Tibial nerve (tissue), 4 donors: Measurements from ENCODE around the gene ATP1A1.

Experiments
- EP300 ChIP-seq, 2 donors: sonication (generic); formaldehyde crosslinking; IDR thresholded peaks; one replicate each; pipeline ENCODE4 v1.6.1; 2017; ENCODE audit warnings: antibody characterized with exemption in 2 of 2, mild to moderate bottlenecking in 1 of 2
- POLR2A ChIP-seq, 2 donors: fragments of 450-650 bp; IDR thresholded peaks; one replicate each; pipeline ENCODE4 v1.6.1; 2017; ENCODE audit warnings: antibody characterized with exemption in 2 of 2, mild to moderate bottlenecking in 2 of 2, moderate library complexity in 2 of 2
- TF ChIP-seq, protein P1 (sequence below), 5 experiments: fragments of 200-600 bp in 3 of 5; fragments of 450-650 bp in 2 of 5; sonication (generic) in 3 of 5; IDR thresholded peaks; one replicate each; pipeline ENCODE4 v1.5.1; 2016 to 2019; ENCODE audit warnings: antibody characterized with exemption in 5 of 5, mild to moderate bottlenecking in 3 of 5, moderate library complexity in 2 of 5

DNA sequence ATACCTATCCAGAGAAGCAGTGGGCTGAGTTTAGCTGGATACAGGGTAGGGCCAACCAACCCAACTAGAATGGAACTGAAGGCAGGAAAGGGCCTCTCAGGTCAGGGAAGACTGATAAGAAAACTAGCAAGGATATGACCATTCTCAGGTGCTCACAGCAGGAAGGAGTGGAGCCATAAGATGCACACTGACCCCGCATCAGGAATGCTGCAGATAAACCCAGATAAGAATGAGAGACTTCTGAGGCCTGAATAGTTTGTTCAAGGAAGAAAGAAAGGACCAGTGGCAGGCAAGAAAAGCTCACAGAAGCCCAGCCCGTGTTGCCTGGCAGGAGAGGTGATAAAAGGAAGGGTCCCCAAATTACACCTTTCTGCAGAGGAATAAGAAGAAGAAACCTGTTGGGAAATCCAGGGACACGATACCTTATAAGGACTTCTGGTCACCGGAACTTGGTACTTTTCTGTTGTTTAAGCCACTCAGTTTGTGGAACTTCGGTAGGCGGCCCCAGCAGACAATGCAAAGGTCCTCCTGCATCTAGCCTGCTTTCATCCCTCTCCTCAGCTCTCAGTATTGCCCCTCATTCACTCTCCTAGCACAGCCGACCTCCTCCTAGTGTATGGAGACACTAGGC lies 58.9 kb downstream of the ATP1A1 start:
- TF ChIP-seq, protein P1, sequence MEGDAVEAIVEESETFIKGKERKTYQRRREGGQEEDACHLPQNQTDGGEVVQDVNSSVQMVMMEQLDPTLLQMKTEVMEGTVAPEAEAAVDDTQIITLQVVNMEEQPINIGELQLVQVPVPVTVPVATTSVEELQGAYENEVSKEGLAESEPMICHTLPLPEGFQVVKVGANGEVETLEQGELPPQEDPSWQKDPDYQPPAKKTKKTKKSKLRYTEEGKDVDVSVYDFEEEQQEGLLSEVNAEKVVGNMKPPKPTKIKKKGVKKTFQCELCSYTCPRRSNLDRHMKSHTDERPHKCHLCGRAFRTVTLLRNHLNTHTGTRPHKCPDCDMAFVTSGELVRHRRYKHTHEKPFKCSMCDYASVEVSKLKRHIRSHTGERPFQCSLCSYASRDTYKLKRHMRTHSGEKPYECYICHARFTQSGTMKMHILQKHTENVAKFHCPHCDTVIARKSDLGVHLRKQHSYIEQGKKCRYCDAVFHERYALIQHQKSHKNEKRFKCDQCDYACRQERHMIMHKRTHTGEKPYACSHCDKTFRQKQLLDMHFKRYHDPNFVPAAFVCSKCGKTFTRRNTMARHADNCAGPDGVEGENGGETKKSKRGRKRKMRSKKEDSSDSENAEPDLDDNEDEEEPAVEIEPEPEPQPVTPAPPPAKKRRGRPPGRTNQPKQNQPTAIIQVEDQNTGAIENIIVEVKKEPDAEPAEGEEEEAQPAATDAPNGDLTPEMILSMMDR (IDR thresholded peaks at IDR 0.05): no peak
- TF ChIP-seq EP300 (IDR thresholded peaks at IDR 0.05) (no peak), POLR2A (IDR thresholded peaks at IDR 0.05) (no peak)
